ENCODE data around the gene SP7.

DNA sequence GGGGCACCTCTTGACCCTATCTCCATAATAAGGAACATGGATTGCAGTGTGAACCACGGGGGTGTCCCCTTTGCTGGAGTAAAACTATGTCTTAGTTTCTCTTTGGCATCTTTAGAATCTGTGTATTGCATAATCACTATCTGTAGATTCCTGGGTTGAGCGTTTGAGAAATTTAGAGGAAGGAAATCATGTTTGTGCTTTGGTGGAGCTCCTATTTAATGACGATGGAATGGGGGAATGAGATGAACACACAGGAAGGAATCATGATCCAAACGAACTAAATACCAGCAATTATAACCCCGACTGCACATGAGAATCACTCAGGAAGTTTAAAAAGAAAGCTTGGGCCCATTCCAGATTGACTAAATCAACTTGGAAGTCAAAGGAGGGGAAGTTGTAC, 38.0 kb downstream of the SP7 start:
- TF ChIP-seq JUN (IDR thresholded peaks at IDR 0.05; ENCODE audit: borderline replicate concordance, low read depth, low read length) (no peak), JUN (CRISPR knock-in tag; IDR thresholded peaks at IDR 0.05; ENCODE audit: borderline replicate concordance) (no peak), BRCA1 (IDR thresholded peaks at IDR 0.05) (no peak), BRCA1 (CRISPR knock-in tag; IDR thresholded peaks at IDR 0.05) (no peak)
- TF ChIP-seq, protein P1, sequence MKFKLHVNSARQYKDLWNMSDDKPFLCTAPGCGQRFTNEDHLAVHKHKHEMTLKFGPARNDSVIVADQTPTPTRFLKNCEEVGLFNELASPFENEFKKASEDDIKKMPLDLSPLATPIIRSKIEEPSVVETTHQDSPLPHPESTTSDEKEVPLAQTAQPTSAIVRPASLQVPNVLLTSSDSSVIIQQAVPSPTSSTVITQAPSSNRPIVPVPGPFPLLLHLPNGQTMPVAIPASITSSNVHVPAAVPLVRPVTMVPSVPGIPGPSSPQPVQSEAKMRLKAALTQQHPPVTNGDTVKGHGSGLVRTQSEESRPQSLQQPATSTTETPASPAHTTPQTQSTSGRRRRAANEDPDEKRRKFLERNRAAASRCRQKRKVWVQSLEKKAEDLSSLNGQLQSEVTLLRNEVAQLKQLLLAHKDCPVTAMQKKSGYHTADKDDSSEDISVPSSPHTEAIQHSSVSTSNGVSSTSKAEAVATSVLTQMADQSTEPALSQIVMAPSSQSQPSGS (CRISPR knock-in tag; IDR thresholded peaks at IDR 0.05): no peak

All from K562 (cell line).